GM23248 (cell line): Measurements from ENCODE around the gene ADK.

Experiments used
- EZH2 ChIP-seq: fragments of 200-600 bp; sonication (generic); IDR thresholded peaks from 2 replicates; pipeline ENCODE4 v1.6.1; 2018; ENCODE audit warnings: antibody characterized with exemption, mild to moderate bottlenecking; ENCODE audit not compliant: insufficient read depth, poor library complexity, severe bottlenecking
- EZH2phosphoT487 ChIP-seq: fragments of 200-600 bp; sonication (generic); IDR thresholded peaks from 2 replicates; pipeline ENCODE4 v1.6.1; 2018; ENCODE audit warnings: antibody characterized with exemption, moderate library complexity, mild to moderate bottlenecking, low read depth; ENCODE audit not compliant: insufficient read depth

GRCh38 chr10:74189999-74190421, 39.0 kb downstream of the ADK start:
- TF ChIP-seq EZH2phosphoT487 (no peak), EZH2 (no peak)
